GM23248 (cell line): ENCODE results near the gene TBXAS1.

Experiments
- EZH2 ChIP-seq: fragments of 200-600 bp; sonication (generic); IDR thresholded peaks from 2 replicates; pipeline ENCODE4 v1.6.1; 2018; ENCODE audit warnings: antibody characterized with exemption, mild to moderate bottlenecking; ENCODE audit not compliant: insufficient read depth, poor library complexity, severe bottlenecking
- EZH2phosphoT487 ChIP-seq: fragments of 200-600 bp; sonication (generic); IDR thresholded peaks from 2 replicates; pipeline ENCODE4 v1.6.1; 2018; ENCODE audit warnings: antibody characterized with exemption, moderate library complexity, mild to moderate bottlenecking, low read depth; ENCODE audit not compliant: insufficient read depth

DNA sequence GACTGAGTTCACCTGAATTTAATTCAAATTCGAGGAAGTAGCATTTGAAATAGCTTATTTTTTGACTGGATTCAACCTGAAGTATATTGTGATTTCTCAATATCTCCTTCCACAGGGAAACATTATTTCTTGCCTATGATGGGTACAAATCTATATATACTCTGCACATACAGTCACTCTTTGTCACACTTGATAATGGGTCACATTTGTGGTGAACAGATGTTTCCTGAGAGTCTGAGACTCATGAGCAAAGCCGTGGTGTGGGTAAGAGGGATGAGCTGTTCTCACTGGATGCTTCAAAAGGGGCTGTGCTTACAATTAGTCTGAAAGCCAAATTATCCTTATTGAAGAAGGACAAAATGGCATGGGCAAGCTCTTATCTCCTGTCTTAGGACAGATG lies 18.0 kb upstream of the TBXAS1 start:
- TF ChIP-seq EZH2 (no peak), EZH2phosphoT487 (no peak)
